MM.1S (cell line): Measurements from ENCODE around the gene ST7.

Experiments
- DNase-seq: peaks from one replicate; pipeline ENCODE4 v3.0.0-alpha.2; 2015
- H2AFZ ChIP-seq: fragments of 300-600 bp; sonication (generic); 2 replicates; pipeline ENCODE4 v1.6.0; 2016; ENCODE audit warnings: antibody characterized with exemption, low read length
- H3F3A ChIP-seq: fragments of 300-600 bp; sonication (generic); 2 replicates; pipeline ENCODE4 v1.6.1; 2016; ENCODE audit warnings: mild to moderate bottlenecking, antibody characterized with exemption, low read length, moderate library complexity, mixed read lengths; ENCODE audit not compliant: insufficient read depth
- H3K27ac ChIP-seq: fragments of 300-600 bp; sonication (generic); 2 replicates; pipeline ENCODE4 v1.5.1; 2016; ENCODE audit warnings: mild to moderate bottlenecking, low read length
- H3K27me3 ChIP-seq: fragments of 300-600 bp; sonication (generic); replicated peaks from 2 replicates; pipeline ENCODE4 v1.6.0; 2016; ENCODE audit warnings: low read length; ENCODE audit not compliant: insufficient read depth
- H3K36me3 ChIP-seq: fragments of 300-600 bp; sonication (generic); replicated peaks from 2 replicates; pipeline ENCODE4 v1.6.1; 2016; ENCODE audit warnings: mild to moderate bottlenecking, low read length, mixed read lengths; ENCODE audit not compliant: insufficient read depth
- H3K4me1 ChIP-seq: fragments of 300-600 bp; sonication (generic); 2 replicates; pipeline ENCODE4 v1.6.1; 2016; ENCODE audit warnings: low read length, mixed read lengths
- H3K4me2 ChIP-seq: fragments of 300-600 bp; sonication (generic); 2 replicates; pipeline ENCODE4 v1.6.0; 2016; ENCODE audit warnings: low read depth, low read length
- H3K4me3 ChIP-seq: fragments of 300-600 bp; sonication (generic); 2 replicates; pipeline ENCODE4 v1.5.1; 2016; ENCODE audit warnings: low read length, mixed read lengths
- H3K79me2 ChIP-seq: fragments of 300-600 bp; sonication (generic); 2 replicates; pipeline ENCODE4 v1.6.1; 2016; ENCODE audit warnings: mixed run types, low read length, mixed read lengths
- H3K9ac ChIP-seq: fragments of 300-600 bp; sonication (generic); 2 replicates; pipeline ENCODE4 v1.6.1; 2016; ENCODE audit warnings: low read length, mixed read lengths
- H3K9me2 ChIP-seq: fragments of 300-600 bp; sonication (generic); replicated peaks from 2 replicates; pipeline ENCODE4 v1.6.1; 2016; ENCODE audit warnings: mild to moderate bottlenecking, low read length, mixed read lengths; ENCODE audit not compliant: insufficient read depth
- H3K9me3 ChIP-seq: fragments of 300-600 bp; sonication (generic); replicated peaks from 2 replicates; pipeline ENCODE4 v1.6.1; 2016; ENCODE audit warnings: mild to moderate bottlenecking, low read length, mixed read lengths; ENCODE audit not compliant: insufficient read depth
- H4K20me1 ChIP-seq: fragments of 300-600 bp; sonication (generic); 2 replicates; pipeline ENCODE4 v1.6.1; 2016; ENCODE audit warnings: mild to moderate bottlenecking, low read length, moderate library complexity, mixed read lengths; ENCODE audit not compliant: insufficient read depth
- EZH2 ChIP-seq: fragments of 300-600 bp; sonication (generic); optimal IDR thresholded peaks from 2 replicates; pipeline ENCODE3; 2017; ENCODE audit warnings: low read depth, mild to moderate bottlenecking, antibody characterized with exemption, low read length, mixed read lengths
- EZH2phosphoT487 ChIP-seq: fragments of 300-600 bp; sonication (generic); IDR thresholded peaks from 2 replicates; pipeline ENCODE4 v1.6.1; 2018; ENCODE audit warnings: antibody characterized with exemption, low read length
- TF ChIP-seq, protein P1 (sequence below): fragments of 300-600 bp; sonication (generic); IDR thresholded peaks from 2 replicates; pipeline ENCODE4 v1.5.1; 2016; ENCODE audit warnings: antibody characterized with exemption, low read length, mixed read lengths

The ST7 gene

DNA sequence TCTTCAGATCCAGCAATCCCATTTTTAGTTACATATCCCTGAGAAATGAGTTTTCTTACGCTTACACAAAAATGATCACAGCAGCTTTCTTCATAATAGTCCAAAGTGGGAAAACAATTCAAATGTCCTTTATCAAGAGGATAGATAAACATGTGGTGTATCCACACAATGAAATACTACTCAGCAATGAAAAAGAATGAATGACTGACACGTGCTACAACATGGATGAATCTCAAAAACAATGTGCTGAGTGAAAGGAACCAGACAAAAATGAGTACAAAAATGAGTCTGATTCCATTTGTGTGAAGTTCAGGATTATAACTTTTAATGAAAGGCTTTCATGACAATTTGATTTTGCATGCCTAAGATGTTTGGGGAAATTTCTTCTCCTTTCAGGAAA, 230.4 kb downstream of the ST7 start:
- Histone ChIP-seq H3K4me3 (no peak overlapping the region), H3K36me3 (no peaks in the 10 kb centered on the region)
- TF ChIP-seq, protein P1, sequence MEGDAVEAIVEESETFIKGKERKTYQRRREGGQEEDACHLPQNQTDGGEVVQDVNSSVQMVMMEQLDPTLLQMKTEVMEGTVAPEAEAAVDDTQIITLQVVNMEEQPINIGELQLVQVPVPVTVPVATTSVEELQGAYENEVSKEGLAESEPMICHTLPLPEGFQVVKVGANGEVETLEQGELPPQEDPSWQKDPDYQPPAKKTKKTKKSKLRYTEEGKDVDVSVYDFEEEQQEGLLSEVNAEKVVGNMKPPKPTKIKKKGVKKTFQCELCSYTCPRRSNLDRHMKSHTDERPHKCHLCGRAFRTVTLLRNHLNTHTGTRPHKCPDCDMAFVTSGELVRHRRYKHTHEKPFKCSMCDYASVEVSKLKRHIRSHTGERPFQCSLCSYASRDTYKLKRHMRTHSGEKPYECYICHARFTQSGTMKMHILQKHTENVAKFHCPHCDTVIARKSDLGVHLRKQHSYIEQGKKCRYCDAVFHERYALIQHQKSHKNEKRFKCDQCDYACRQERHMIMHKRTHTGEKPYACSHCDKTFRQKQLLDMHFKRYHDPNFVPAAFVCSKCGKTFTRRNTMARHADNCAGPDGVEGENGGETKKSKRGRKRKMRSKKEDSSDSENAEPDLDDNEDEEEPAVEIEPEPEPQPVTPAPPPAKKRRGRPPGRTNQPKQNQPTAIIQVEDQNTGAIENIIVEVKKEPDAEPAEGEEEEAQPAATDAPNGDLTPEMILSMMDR, result no peak
- no peak for TF ChIP-seq EZH2
- no peak for TF ChIP-seq EZH2phosphoT487

DNA sequence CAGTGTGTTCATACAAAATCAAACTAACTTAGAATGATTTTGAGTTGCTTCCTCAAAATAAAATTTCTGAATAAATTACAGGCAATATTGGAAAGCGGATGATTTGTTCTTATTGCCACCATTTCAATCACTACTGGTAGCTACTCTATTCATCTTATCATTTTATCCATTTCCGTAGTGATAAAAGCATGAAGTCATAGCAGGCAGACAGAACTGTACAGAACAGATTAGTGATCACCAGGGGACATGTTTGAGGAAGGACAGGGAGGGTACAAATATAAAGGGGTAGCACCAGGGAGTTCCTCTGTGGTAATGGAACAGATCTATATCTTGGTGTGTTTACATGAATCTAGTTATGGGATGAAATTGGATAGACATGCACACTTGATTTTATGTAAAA, 231.1 kb downstream of the ST7 start:
- no peak overlapping the region for H3K9ac ChIP-seq
- no peak overlapping the region for H3K27ac ChIP-seq
- no peaks in the 10 kb centered on the region for H3K79me2 ChIP-seq
- no peak overlapping the region for H3K4me2 ChIP-seq
- no peak overlapping the region for H2AFZ ChIP-seq
- no peak for DNase-seq
- H3K36me3 ChIP-seq, result no peaks in the 10 kb centered on the region
- peaks cover 5% of the 10 kb centered on the region; the same call in 1 of the 2 replicates for H3K4me1 ChIP-seq
- H4K20me1 ChIP-seq, result no peaks in the 10 kb centered on the region
- H3K27me3 ChIP-seq, result no peaks in the 10 kb centered on the region
- H3K9me2 ChIP-seq, result no peaks in the 10 kb centered on the region
- no peak overlapping the region for H3K4me3 ChIP-seq
- H3F3A ChIP-seq, result no peaks in the 10 kb centered on the region
- H3K9me3 ChIP-seq, result no peaks in the 10 kb centered on the region
- TF ChIP-seq EZH2 (no peak), EZH2phosphoT487 (no peak)
- TF ChIP-seq, protein P1, result no peak

More for the DNA sequence above, 230.4 kb downstream of the ST7 start:
- Histone ChIP-seq H3F3A (no peaks in the 10 kb centered on the region), H3K79me2 (no peaks in the 10 kb centered on the region), H3K27ac (no peak overlapping the region), H4K20me1 (no peaks in the 10 kb centered on the region), H3K9me2 (no peaks in the 10 kb centered on the region), H3K9ac (no peak overlapping the region), H3K9me3 (no peaks in the 10 kb centered on the region), H2AFZ (no peak overlapping the region), H3K4me2 (no peak overlapping the region), H3K27me3 (no peaks in the 10 kb centered on the region), H3K4me1 (peaks cover 5% of the 10 kb centered on the region; the same call in 1 of the 2 replicates)
- DNase-seq, result no peak

DNA sequence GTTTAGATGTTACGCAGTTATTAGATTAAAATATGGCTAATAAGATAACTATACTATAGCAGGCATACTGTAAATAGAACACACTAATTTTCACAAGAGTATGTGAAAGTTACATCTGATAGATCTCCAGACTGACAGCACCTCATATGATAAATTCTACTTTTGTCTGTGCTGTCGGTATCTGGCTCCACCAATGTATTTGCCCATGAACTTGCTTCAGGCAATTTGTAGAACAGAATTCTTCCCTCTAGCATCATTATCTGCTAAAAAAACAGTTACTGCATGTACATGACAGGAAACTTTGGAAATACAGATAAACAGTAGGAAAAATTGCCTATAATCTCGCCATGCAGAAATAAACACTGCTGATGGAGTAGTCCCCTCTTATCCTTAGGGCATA, 231.8 kb downstream of the ST7 start:
- Histone ChIP-seq H3K27ac (no peak overlapping the region), H3K36me3 (no peaks in the 10 kb centered on the region), H3K4me1 (peaks cover 5% of the 10 kb centered on the region; the same call in 1 of the 2 replicates), H3F3A (no peaks in the 10 kb centered on the region), H2AFZ (no peak overlapping the region), H3K9me3 (no peaks in the 10 kb centered on the region), H3K9ac (no peak overlapping the region), H3K27me3 (no peaks in the 10 kb centered on the region), H3K4me3 (no peak overlapping the region), H3K4me2 (no peak overlapping the region), H3K79me2 (no peaks in the 10 kb centered on the region), H3K9me2 (no peaks in the 10 kb centered on the region), H4K20me1 (no peaks in the 10 kb centered on the region)
- TF ChIP-seq EZH2 (no peak), EZH2phosphoT487 (no peak)
- TF ChIP-seq, protein P1, result no peak
- no peak for DNase-seq
